Measurements from ENCODE around the gene C15orf62. TPM values are rescaled to one million over a fixed set of nuclear protein-coding genes. Genes with fewer than 3 reads are reported as not detected.

C15orf62 gene
- total RNA-seq, 1 donor from 2014 or later: 0.17 TPM

- Mint-ChIP-seq H3K4me1 (ENCODE audit: low read depth, unreplicated experiment) (peaks cover 2% of the 10 kb centered on the region), H3K9me3 (ENCODE audit: unreplicated experiment) (no peaks in the 10 kb centered on the region), H3K36me3 (ENCODE audit: unreplicated experiment) (no peaks in the 10 kb centered on the region), H3K4me3 (ENCODE audit: unreplicated experiment) (no peak overlapping the region), H3K27ac (ENCODE audit: unreplicated experiment) (no peak overlapping the region), H3K27me3 (ENCODE audit: unreplicated experiment) (peaks cover 2% of the 10 kb centered on the region)
- no peak for TF ChIP-seq CTCF (IDR thresholded peaks at IDR 0.05; ENCODE audit: partially characterized antibody, unreplicated experiment)
- DNase-seq: no peak
These were observed 20.9 kb downstream of the C15orf62 start for GRCh38 chr15:40790718-40791117.

DNA sequence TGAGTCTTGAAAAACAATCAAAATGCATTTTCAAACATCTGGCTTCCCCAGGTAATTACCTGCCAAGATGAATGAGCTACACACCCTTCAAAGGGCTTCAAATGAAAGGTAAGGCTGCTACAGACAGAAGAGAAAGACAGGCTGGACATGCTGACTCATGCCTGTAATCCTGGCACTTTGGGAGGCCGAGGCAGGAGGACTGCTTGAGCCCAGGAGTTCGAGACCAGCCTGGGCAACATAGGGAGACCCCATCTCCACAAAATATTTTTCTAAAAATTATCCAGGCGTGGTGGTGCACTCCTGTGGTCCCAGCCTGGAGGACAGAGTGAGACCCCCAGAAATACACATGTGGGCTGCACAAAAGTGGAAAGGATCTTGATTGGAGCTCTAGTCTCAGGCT, 22.6 kb downstream of the C15orf62 start:
- peaks cover 2% of the 10 kb centered on the region for H3K4me1 Mint-ChIP-seq (ENCODE audit: low read depth, unreplicated experiment)
- H3K27ac Mint-ChIP-seq (ENCODE audit: unreplicated experiment): no peak overlapping the region
- TF ChIP-seq CTCF (IDR thresholded peaks at IDR 0.05; ENCODE audit: partially characterized antibody, unreplicated experiment): no peak
- H3K9me3 Mint-ChIP-seq (ENCODE audit: unreplicated experiment): no peaks in the 10 kb centered on the region
- DNase-seq: no peak
- H3K27me3 Mint-ChIP-seq (ENCODE audit: unreplicated experiment): peaks cover 2% of the 10 kb centered on the region
- no peak overlapping the region for H3K4me3 Mint-ChIP-seq (ENCODE audit: unreplicated experiment)
- H3K36me3 Mint-ChIP-seq (ENCODE audit: unreplicated experiment): no peaks in the 10 kb centered on the region

- Mint-ChIP-seq H3K27ac (ENCODE audit: unreplicated experiment) (no peak overlapping the region), H3K36me3 (ENCODE audit: unreplicated experiment) (no peaks in the 10 kb centered on the region)
These were observed 23.6 kb downstream of the C15orf62 start for GRCh38 chr15:40793216-40793989.

DNA sequence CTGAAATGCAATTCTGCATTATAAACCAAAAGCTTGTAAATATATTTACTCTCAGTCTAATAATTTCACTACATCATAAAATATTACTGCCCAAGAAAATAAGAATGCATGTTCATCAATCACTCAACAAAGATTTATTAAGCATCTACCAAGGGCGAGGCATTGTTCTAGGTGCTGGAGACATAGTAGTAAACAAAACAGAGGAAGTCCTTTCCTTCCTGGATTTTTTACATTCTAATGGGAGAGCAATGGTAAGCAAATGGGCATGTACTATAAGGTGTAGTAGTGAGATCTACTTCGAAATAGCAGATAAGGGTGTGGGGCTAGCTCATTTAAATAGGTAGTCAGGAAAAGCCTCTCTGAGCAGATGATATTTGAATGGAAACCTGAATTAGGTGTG, 26.3 kb downstream of the C15orf62 start:
- H3K4me3 Mint-ChIP-seq (ENCODE audit: unreplicated experiment): no peak overlapping the region
- H3K4me1 Mint-ChIP-seq (ENCODE audit: low read depth, unreplicated experiment): no peaks in the 10 kb centered on the region
- no peak overlapping the region for H3K27ac Mint-ChIP-seq (ENCODE audit: unreplicated experiment)
- TF ChIP-seq CTCF (IDR thresholded peaks at IDR 0.05; ENCODE audit: partially characterized antibody, unreplicated experiment): no peak
- H3K36me3 Mint-ChIP-seq (ENCODE audit: unreplicated experiment): no peaks in the 10 kb centered on the region
- H3K27me3 Mint-ChIP-seq (ENCODE audit: unreplicated experiment): peaks cover 5% of the 10 kb centered on the region
- H3K9me3 Mint-ChIP-seq (ENCODE audit: unreplicated experiment): no peaks in the 10 kb centered on the region
- DNase-seq: no peak

More at GRCh38 chr15:40793216-40793989, 23.6 kb downstream of the C15orf62 start:
- H3K27me3 Mint-ChIP-seq (ENCODE audit: unreplicated experiment): peaks cover 3% of the 10 kb centered on the region
- DNase-seq: no peak
- no peak overlapping the region for H3K4me3 Mint-ChIP-seq (ENCODE audit: unreplicated experiment)
- no peaks in the 10 kb centered on the region for H3K9me3 Mint-ChIP-seq (ENCODE audit: unreplicated experiment)
- no peak for TF ChIP-seq CTCF (IDR thresholded peaks at IDR 0.05; ENCODE audit: partially characterized antibody, unreplicated experiment)
- H3K4me1 Mint-ChIP-seq (ENCODE audit: low read depth, unreplicated experiment): peaks cover 2% of the 10 kb centered on the region

DNA sequence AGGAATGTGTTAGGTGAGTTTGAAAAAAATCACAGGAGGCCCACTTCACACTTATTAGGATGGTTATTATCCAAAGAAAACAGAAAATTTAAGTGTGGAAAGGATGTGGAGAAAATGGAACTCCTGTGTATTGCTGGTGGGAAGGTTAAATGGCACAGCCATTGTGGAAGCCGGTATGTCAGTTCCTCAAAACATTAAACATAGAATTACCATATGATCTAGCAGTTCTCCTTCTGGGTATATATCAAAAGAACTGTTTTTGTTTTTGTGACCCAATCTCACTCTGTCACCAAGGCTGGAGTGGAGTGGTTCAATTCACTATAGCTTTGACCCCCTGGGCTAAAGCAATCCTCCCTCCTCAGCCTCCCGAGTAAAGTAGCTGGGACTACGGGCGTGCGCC, 26.7 kb downstream of the C15orf62 start:
- no peak for TF ChIP-seq CTCF (IDR thresholded peaks at IDR 0.05; ENCODE audit: partially characterized antibody, unreplicated experiment)
- no peak for DNase-seq
- Mint-ChIP-seq H3K36me3 (ENCODE audit: unreplicated experiment) (no peaks in the 10 kb centered on the region), H3K27me3 (ENCODE audit: unreplicated experiment) (peaks cover 5% of the 10 kb centered on the region), H3K4me3 (ENCODE audit: unreplicated experiment) (no peak overlapping the region), H3K9me3 (ENCODE audit: unreplicated experiment) (no peaks in the 10 kb centered on the region), H3K27ac (ENCODE audit: unreplicated experiment) (no peak overlapping the region), H3K4me1 (ENCODE audit: low read depth, unreplicated experiment) (no peaks in the 10 kb centered on the region)
